D721Med (cell line): Measurements from ENCODE around the gene TRPC4.

Experiments
- DNase-seq: peaks from one replicate; pipeline ENCODE4 v3.0.0; 2011; ENCODE audit warnings: low spot score; ENCODE audit not compliant: insufficient read length
- FAIRE-seq: peaks from 2 replicates; lab custom pipeline; 2011; peaks lifted over from hg19 to GRCh38; lab: Jason Lieb, UNC
- CTCF ChIP-seq: IDR thresholded peaks from 2 replicates; pipeline ENCODE4 v1.5.1; 2012; ENCODE audit warnings: mild to moderate bottlenecking, control low read depth; ENCODE audit not compliant: insufficient read depth; ENCODE audit errors: missing control alignments

The TRPC4 gene

GRCh38 chr13:37748913-37749312, 120.7 kb downstream of the TRPC4 start:
- DNase-seq (no peak), FAIRE-seq (no peak)
- no peak for TF ChIP-seq CTCF

GRCh38 chr13:37747071-37747612, 122.4 kb downstream of the TRPC4 start:
- FAIRE-seq (no peak), DNase-seq (no peak)
- no peak for TF ChIP-seq CTCF

- no peak for FAIRE-seq
- DNase-seq, result no peak
- TF ChIP-seq CTCF, result no peak
Measured at GRCh38 chr13:37741536-37741935, 128.0 kb downstream of the TRPC4 start.

- TF ChIP-seq CTCF, result no peak
- FAIRE-seq, result no peak
Measured at GRCh38 chr13:37736045-37736444, 133.5 kb downstream of the TRPC4 start.

GRCh38 chr13:37735293-37735692, 134.3 kb downstream of the TRPC4 start:
- FAIRE-seq, result no peak

More at GRCh38 chr13:37736045-37736444, 133.5 kb downstream of the TRPC4 start:
- DNase-seq, result no peak

GRCh38 chr13:37729876-37730275, 139.7 kb downstream of the TRPC4 start:
- TF ChIP-seq CTCF, result no peak
- DNase-seq (no peak), FAIRE-seq (no peak)

More at GRCh38 chr13:37735293-37735692, 134.3 kb downstream of the TRPC4 start:
- no peak for TF ChIP-seq CTCF
- no peak for DNase-seq

GRCh38 chr13:37716420-37717195, 153.0 kb downstream of the TRPC4 start:
- DNase-seq (no peak), FAIRE-seq (no peak)
- no peak for TF ChIP-seq CTCF
